H9 (cell line): ENCODE measurements around the gene PLA2G1B. TPM values are rescaled to one million over a fixed set of nuclear protein-coding genes. Genes with fewer than 3 reads are reported as not detected.

ENCODE experiments used
- DNase-seq: peaks from one replicate; pipeline ENCODE4 v3.0.0-alpha.2; 2017
- H2AFZ ChIP-seq: one replicate; pipeline ENCODE4 v1.6.1; 2013; ENCODE audit warnings: mild to moderate bottlenecking, low read length, control low read depth, moderate library complexity
- H2AK5ac ChIP-seq: 2 replicates; pipeline ENCODE4 v1.6.1; 2013; ENCODE audit warnings: low read length, control low read depth, mixed read lengths; ENCODE audit not compliant: insufficient read length
- H2BK120ac ChIP-seq: one replicate; pipeline ENCODE4 v1.6.1; 2013; ENCODE audit warnings: low read depth, mild to moderate bottlenecking, low read length, control low read depth, inconsistent platforms; ENCODE audit not compliant: poor library complexity, severe bottlenecking
- H2BK12ac ChIP-seq: 2 replicates; pipeline ENCODE4 v1.6.1; 2013; ENCODE audit warnings: low read length, control low read depth, mixed read lengths, low read depth; ENCODE audit not compliant: insufficient read length
- H2BK15ac ChIP-seq: 2 replicates; pipeline ENCODE4 v1.6.1; 2013; ENCODE audit warnings: low read depth, low read length, control low read depth
- H2BK20ac ChIP-seq: one replicate; pipeline ENCODE4 v1.6.1; 2013; ENCODE audit warnings: low read depth, mild to moderate bottlenecking, low read length, control low read depth, inconsistent platforms; ENCODE audit not compliant: poor library complexity, severe bottlenecking
- H2BK5ac ChIP-seq: 2 replicates; pipeline ENCODE4 v1.6.1; 2013; ENCODE audit warnings: low read length, control low read depth, mixed read lengths; ENCODE audit not compliant: insufficient read length
- H3K14ac ChIP-seq: 2 replicates; pipeline ENCODE4 v1.6.1; 2013; ENCODE audit warnings: low read length, control low read depth; ENCODE audit not compliant: insufficient read depth
- H3K18ac ChIP-seq: 2 replicates; pipeline ENCODE4 v1.6.1; 2013; ENCODE audit warnings: low read depth, mild to moderate bottlenecking, mixed read lengths, low read length, control low read depth; ENCODE audit not compliant: insufficient read length
- H3K23ac ChIP-seq: 2 replicates; pipeline ENCODE4 v1.6.1; 2013; ENCODE audit warnings: low read length, control low read depth, mixed read lengths, low read depth; ENCODE audit not compliant: insufficient read length
- H3K23me2 ChIP-seq: 2 replicates; pipeline ENCODE4 v1.6.1; 2013; ENCODE audit warnings: low read depth, mild to moderate bottlenecking, mixed read lengths, low read length, control low read depth; ENCODE audit not compliant: insufficient read length, poor library complexity, severe bottlenecking
- H3K27ac ChIP-seq: 2 replicates; pipeline ENCODE4 v1.5.1; 2013; ENCODE audit warnings: low read length, control low read depth, mixed read lengths, low read depth; ENCODE audit not compliant: insufficient read length
- H3K27me3 ChIP-seq: 2 replicates; pipeline ENCODE4 v1.6.1; 2013; ENCODE audit warnings: low read length, control low read depth, inconsistent platforms; ENCODE audit not compliant: insufficient read depth
- H3K4ac ChIP-seq: 2 replicates; pipeline ENCODE4 v1.6.1; 2013; ENCODE audit warnings: low read depth, mild to moderate bottlenecking, control low read depth, inconsistent platforms, low read length, moderate library complexity
- H3K4me1 ChIP-seq: 2 replicates; pipeline ENCODE4 v1.6.1; 2013; ENCODE audit warnings: low read length, control low read depth, inconsistent platforms; ENCODE audit not compliant: insufficient read depth
- H3K4me2 ChIP-seq: 2 replicates; pipeline ENCODE4 v1.6.1; 2013; ENCODE audit warnings: low read length, control low read depth, mixed read lengths; ENCODE audit not compliant: insufficient read length, insufficient read depth
- H3K56ac ChIP-seq: 2 replicates; pipeline ENCODE4 v1.6.1; 2013; ENCODE audit warnings: low read depth, mild to moderate bottlenecking, mixed read lengths, low read length, control low read depth; ENCODE audit not compliant: insufficient read length
- H3K79me1 ChIP-seq: 2 replicates; pipeline ENCODE4 v1.6.1; 2013; ENCODE audit warnings: low read depth, mild to moderate bottlenecking, moderate library complexity, low read length, control low read depth, inconsistent platforms; ENCODE audit not compliant: insufficient read depth, poor library complexity, severe bottlenecking
- H3K79me2 ChIP-seq: 2 replicates; pipeline ENCODE4 v1.6.1; 2013; ENCODE audit warnings: low read length, control low read depth, inconsistent platforms; ENCODE audit not compliant: insufficient read depth
- H3K9ac ChIP-seq: 2 replicates; pipeline ENCODE4 v1.6.1; 2013; ENCODE audit warnings: low read length, control low read depth, mixed read lengths; ENCODE audit not compliant: insufficient read length; ENCODE audit errors: extremely low read depth
- H3K9me3 ChIP-seq: one replicate; pipeline ENCODE4 v1.6.1; 2013; ENCODE audit warnings: low read depth, low read length, inconsistent platforms; ENCODE audit not compliant: control insufficient read depth
- H3T11ph ChIP-seq: one replicate; pipeline ENCODE4 v1.6.1; 2013; ENCODE audit warnings: mild to moderate bottlenecking, low read length, control low read depth, inconsistent platforms
- H4K20me1 ChIP-seq: one replicate; pipeline ENCODE4 v1.6.1; 2013; ENCODE audit not compliant: control insufficient read depth, insufficient read length, insufficient read depth
- H4K5ac ChIP-seq: 2 replicates; pipeline ENCODE4 v1.6.1; 2013; ENCODE audit warnings: low read depth, mild to moderate bottlenecking, mixed read lengths, low read length, control low read depth; ENCODE audit not compliant: insufficient read length
- H4K8ac ChIP-seq: replicated peaks from 2 replicates; pipeline ENCODE4 v1.6.1; 2013; ENCODE audit warnings: low read length, control low read depth, mixed read lengths, low read depth; ENCODE audit not compliant: insufficient read length
- H4K91ac ChIP-seq: 2 replicates; pipeline ENCODE4 v1.6.1; 2013; ENCODE audit warnings: low read depth, mild to moderate bottlenecking, moderate library complexity, mixed read lengths, low read length, control low read depth; ENCODE audit not compliant: insufficient read length
- H3K27ac Mint-ChIP-seq, 3 experiments: 2 replicates in 2 of 3; 3 replicates in 1 of 3; pipeline ENCODE4 v1.8.0; 2020 to 2021; ENCODE audit warnings: mixed read lengths in 3 of 3, mild to moderate bottlenecking in 1 of 3, moderate library complexity in 1 of 3
- H3K27me3 Mint-ChIP-seq: 2 replicates; pipeline ENCODE4 v1.8.0; 2021; ENCODE audit warnings: low read depth, mild to moderate bottlenecking, moderate library complexity, mixed read lengths
- H3K36me3 Mint-ChIP-seq, 3 experiments: 2 replicates in 2 of 3; 3 replicates in 1 of 3; pipeline ENCODE4 v1.8.0; 2020 to 2021; ENCODE audit warnings: low read depth in 3 of 3, mixed read lengths in 3 of 3; ENCODE audit not compliant: insufficient read depth in 1 of 3
- H3K4me1 Mint-ChIP-seq, 2 experiments: 2 replicates each; pipeline ENCODE4 v1.8.0; 2020; ENCODE audit warnings: mixed read lengths in 2 of 2
- H3K4me3 Mint-ChIP-seq, 2 experiments: 2 replicates in 1 of 2; 3 replicates in 1 of 2; pipeline ENCODE4 v1.8.0; 2020 to 2021; ENCODE audit warnings: mild to moderate bottlenecking in 2 of 2, mixed read lengths in 2 of 2, moderate library complexity in 1 of 2
- H3K9me3 Mint-ChIP-seq, 2 experiments: 2 replicates in 1 of 2; 3 replicates in 1 of 2; pipeline ENCODE4 v1.8.0; 2020; ENCODE audit warnings: mild to moderate bottlenecking in 2 of 2, mixed read lengths in 2 of 2, moderate library complexity in 1 of 2
- CTCF ChIP-seq: fragments of 200-600 bp; sonication (generic); conservative IDR thresholded peaks from 3 replicates; pipeline ENCODE4 v1.8.0; 2021; ENCODE audit warnings: antibody characterized with exemption, mild to moderate bottlenecking
- WGBS: extraction: QIAGEN DNeasy Blood & Tissue Kit; methylation state at CpG from one replicate; pipeline ENCODE4 v1.1.7; 2013; ENCODE audit warnings: missing lambda C conversion rate, low lambda C conversion rate, mixed read lengths; ENCODE audit not compliant: insufficient read length; ENCODE audit errors: extremely low coverage; 5-methylcytosine and 5-hydroxymethylcytosine counted together
- total RNA-seq: library from RNA; stranded (reverse); gene quantifications from 2 replicates; pipeline ENCODE4 v1.2.1, GENCODE V29; 2021

Gene PLA2G1B
- total RNA-seq, 1 experiment from 2014 or later = not detected

GRCh38 chr12:120362516-120363273 lies 35.1 kb upstream of the PLA2G1B start:
- H2BK120ac ChIP-seq = no peak overlapping the region
- H3K9me3 Mint-ChIP-seq = no peaks in the 10 kb centered on the region
- no peak overlapping the region for H2BK15ac ChIP-seq
- peaks cover 7% of the 10 kb centered on the region for H3K27me3 Mint-ChIP-seq
- no peak overlapping the region for H2AK5ac ChIP-seq
- peaks cover 39 to 80% (median 78%) of the 10 kb centered on the region in 3 experiments for H3K36me3 Mint-ChIP-seq
- no peak overlapping the region for H2BK20ac ChIP-seq
- H3K14ac ChIP-seq = peak overlapping the region; percentile 80; the same call in 1 of the 2 replicates
- H4K8ac ChIP-seq = no peak overlapping the region
- H3T11ph ChIP-seq = no peak overlapping the region
- H3K4me1 Mint-ChIP-seq = peaks cover 75 to 87% of the 10 kb centered on the region in 2 experiments
- no peak for TF ChIP-seq CTCF
- H3K23me2 ChIP-seq = peaks cover 5% of the 10 kb centered on the region
- H3K23ac ChIP-seq = no peak overlapping the region
- H2BK5ac ChIP-seq = no peak overlapping the region
- peaks cover 14% of the 10 kb centered on the region; the same call in 1 of the 2 replicates for H3K4me1 ChIP-seq
- H3K27ac Mint-ChIP-seq = peak overlapping the region in 2 of 3 experiments; percentile 98 to 99; a peak in 5 of 7 replicates
- no peak overlapping the region for H3K56ac ChIP-seq
- no peaks in the 10 kb centered on the region for H3K9me3 ChIP-seq
- no peak overlapping the region for H3K9ac ChIP-seq
- H3K79me2 ChIP-seq = no peaks in the 10 kb centered on the region
- no peak for DNase-seq
- WGBS = no CpG with 5 or more reads among the region's 14 CpGs
- peak overlapping the region; percentile 7 for H3K18ac ChIP-seq
- H2AFZ ChIP-seq = no peak overlapping the region
- no peak overlapping the region for H3K4ac ChIP-seq
- no peak overlapping the region for H2BK12ac ChIP-seq
- H4K91ac ChIP-seq = no peak overlapping the region
- H3K27ac ChIP-seq = no peak overlapping the region
- no peak overlapping the region for H4K5ac ChIP-seq
- H3K4me3 Mint-ChIP-seq = peak overlapping the region in 1 of 2 experiments; percentile 80; a peak in 3 of 5 replicates
- H4K20me1 ChIP-seq = peaks cover 5% of the 10 kb centered on the region
- H3K79me1 ChIP-seq = peaks cover 2% of the 10 kb centered on the region
- H3K4me2 ChIP-seq = no peak overlapping the region
- no peaks in the 10 kb centered on the region for H3K27me3 ChIP-seq
